Kidney (tissue), 14 donors: ENCODE measurements around the gene CRHR1. TPM values are rescaled to one million over a fixed set of nuclear protein-coding genes. Genes with fewer than 3 reads are reported as not detected.

ENCODE experiments used
- DNase-seq, 5 donors: peaks; one replicate each; pipeline ENCODE4 v3.0.0-alpha.2; 2013 to 2020
- FAIRE-seq: peaks from 2 replicates; lab custom pipeline; 2012; peaks lifted over from hg19 to GRCh38; lab: Jason Lieb, UNC
- H3K27ac ChIP-seq, 2 donors: one replicate each; pipeline ENCODE4 v1.7.0; 2013; ENCODE audit warnings: low read depth in 2 of 2, low read length in 2 of 2, inconsistent platforms in 1 of 2
- H3K27me3 ChIP-seq: one replicate; pipeline ENCODE4 v1.7.1; 2013; ENCODE audit warnings: low read length, inconsistent platforms; ENCODE audit not compliant: control insufficient read depth, insufficient read depth
- H3K36me3 ChIP-seq, 3 donors: one replicate each; pipeline versions ENCODE4 v1.7.0 to v1.7.1; 2013; ENCODE audit warnings: low read length in 3 of 3, control low read depth in 1 of 3, inconsistent platforms in 1 of 3; ENCODE audit not compliant: insufficient read depth in 3 of 3, control insufficient read depth in 2 of 3
- H3K4me1 ChIP-seq, 3 donors: one replicate each; pipeline versions ENCODE4 v1.7.0 to v1.7.1; 2013; ENCODE audit warnings: low read length in 3 of 3, inconsistent platforms in 1 of 3, low read depth in 1 of 3; ENCODE audit not compliant: control insufficient read depth in 2 of 3, insufficient read depth in 2 of 3
- H3K4me3 ChIP-seq, 3 donors: one replicate each; pipeline versions ENCODE4 v1.7.0 to v1.8.1; 2013; ENCODE audit warnings: low read length in 3 of 3, control low read depth in 1 of 3, inconsistent platforms in 1 of 3
- H3K9ac ChIP-seq, 3 donors: one replicate each; pipeline versions ENCODE4 v1.7.0 to v1.7.1; 2013; ENCODE audit warnings: low read length in 3 of 3, control low read depth in 1 of 3, inconsistent platforms in 1 of 3
- H3K9me3 ChIP-seq, 3 donors: one replicate each; pipeline versions ENCODE4 v1.7.0 to v1.7.1; 2013; ENCODE audit warnings: low read length in 3 of 3, control low read depth in 1 of 3, inconsistent platforms in 1 of 3; ENCODE audit not compliant: control insufficient read depth in 2 of 3, insufficient read depth in 1 of 3
- CTCF ChIP-seq: IDR thresholded peaks from 3 replicates; pipeline ENCODE4 v1.5.1; 2012; ENCODE audit warnings: mild to moderate bottlenecking, moderate library complexity, borderline replicate concordance; ENCODE audit not compliant: insufficient read depth; ENCODE audit errors: extremely low read depth
- intact Hi-C: fragments of 100-400 bp; cut with DNase I; formaldehyde crosslinking; loops from one replicate; pipeline ENCODE4 v1.11.1; 2022
- polyA plus RNA-seq: library from polyadenylated mRNA; stranded (reverse); fragments of 350-450 nt; fragmentation: Illumina TruSeq; extraction: RNeasy Lipid Tissue Mini Kit (QIAGEN cat#74804); gene quantifications from one replicate; pipeline ENCODE4 v1.2.3, GENCODE V29; 2014; ENCODE audit warnings: low read depth, low replicate concordance; ENCODE audit not compliant: insufficient read depth
- total RNA-seq: library from RNA; stranded (reverse); fragmentation: NEBNext Ultra II Directional; extraction: Animal tissue kit (Norgen Biotek cat#: 25700); gene quantifications from one replicate; pipeline ENCODE4 v1.2.1, GENCODE V29; 2021
- donor health status: control.
- donor health status: control.
- donor health status: control.
- donor health status: control.
- donor health status: control.
- donor health status: DM: yes; HTN: yes; CAD: no.
- donor health status: Normal renal cell carcinoma (clear cell type).

The CRHR1 gene
- total and polyA plus RNA-seq, 2 donors from 2014 or later = not detected

GRCh38 chr17:45828582-45829133, 44.5 kb downstream of the CRHR1 start:
- intact Hi-C loops = no loop called here
- no peak for TF ChIP-seq CTCF
- no peak overlapping the region for H3K4me3 ChIP-seq
- no peak overlapping the region for H3K9ac ChIP-seq
- no peaks in the 10 kb centered on the region for H3K27me3 ChIP-seq
- no peaks in the 10 kb centered on the region for H3K36me3 ChIP-seq
- H3K27ac ChIP-seq = no peak overlapping the region
- FAIRE-seq = no peak
- no peak for DNase-seq
- H3K9me3 ChIP-seq = no peaks in the 10 kb centered on the region
- no peaks in the 10 kb centered on the region for H3K4me1 ChIP-seq

- Histone ChIP-seq H3K4me1 (no peaks in the 10 kb centered on the region), H3K4me3 (no peak overlapping the region), H3K9me3 (no peaks in the 10 kb centered on the region), H3K9ac (no peak overlapping the region), H3K27ac (no peak overlapping the region), H3K36me3 (no peaks in the 10 kb centered on the region), H3K27me3 (no peaks in the 10 kb centered on the region)
- FAIRE-seq = no peak
- intact Hi-C loops = loop anchor here (5.0 kb wide), 1 partner anchor 192 kb away; no protein-coding TSS in a partner anchor
- no peak for TF ChIP-seq CTCF
- DNase-seq = no peak
Observed at GRCh38 chr17:45833920-45834319, 49.8 kb downstream of the CRHR1 start.

- no peaks in the 10 kb centered on the region for H3K36me3 ChIP-seq
- DNase-seq = no peak
- H3K9me3 ChIP-seq = no peaks in the 10 kb centered on the region
- intact Hi-C loops = loop anchor here (5.0 kb wide), 1 partner anchor 192 kb away; no protein-coding TSS in a partner anchor
- H3K4me3 ChIP-seq = no peak overlapping the region
- no peak for FAIRE-seq
- no peak for TF ChIP-seq CTCF
- no peak overlapping the region for H3K27ac ChIP-seq
- H3K9ac ChIP-seq = no peak overlapping the region
- H3K4me1 ChIP-seq = no peaks in the 10 kb centered on the region
- H3K27me3 ChIP-seq = no peaks in the 10 kb centered on the region
Observed at GRCh38 chr17:45834471-45835396, 50.6 kb downstream of the CRHR1 start.
